Motor neuron (in vitro differentiated cells): Measurements from ENCODE around the gene TRIM38. TPM values are rescaled to one million over a fixed set of nuclear protein-coding genes. Genes with fewer than 3 reads are reported as not detected.

Source experiments
- ATAC-seq, 8 experiments: fragments of 200-7000 bp; cut with Tn5 transposase; replicated peaks in 6 of 8; 2 replicates each; pipeline ENCODE4 v1.8.0; 2021; ENCODE audit warnings: mild to moderate bottlenecking in 8 of 8, moderate library complexity in 8 of 8
- H3K27ac ChIP-seq, 2 donors: fragments of 250-450 bp; sonication (Bioruptor Pico); 2 replicates each; pipeline ENCODE4 v1.9.0; 2021; ENCODE audit warnings: antibody characterized with exemption in 2 of 2, mild to moderate bottlenecking in 2 of 2, moderate library complexity in 1 of 2
- H3K4me1 ChIP-seq, 2 donors: fragments of 250-450 bp; sonication (Bioruptor Pico); replicated peaks in 1 of 2; 2 replicates each; pipeline ENCODE4 v1.6.1; 2021; ENCODE audit warnings: antibody characterized with exemption in 2 of 2, mild to moderate bottlenecking in 2 of 2, moderate library complexity in 1 of 2
- H3K4me3 ChIP-seq, 5 donors: fragments of 250-450 bp; sonication (Bioruptor Pico); 2 replicates each; pipeline ENCODE4 v1.9.0; 2021; ENCODE audit warnings: antibody characterized with exemption in 5 of 5, mild to moderate bottlenecking in 5 of 5, moderate library complexity in 4 of 5
- WGBS, 10 experiments: fragments of 450-650 bp; shearing (Covaris generic); methylation state at CpG; one replicate each; pipeline ENCODE4 v1.0.0; 2022; 5-methylcytosine and 5-hydroxymethylcytosine counted together
- in situ Hi-C, 9 experiments: fragments of 400-800 bp; cut with MboI; loops; one replicate each; pipeline ENCODE4 v1.15.0; 2021; ENCODE audit warnings: low sequenced_read_pairs in 9 of 9, low pct_unique_long_range_greater_than_20kb in 2 of 9; ENCODE audit not compliant: unreplicated experiment in 9 of 9
- total RNA-seq, 8 experiments: library from RNA; unstranded; fragments of 300-600 nt; gene quantifications; 2 replicates each; pipeline versions ENCODE4 v1.2.3 to v1.2.4, GENCODE V29; 2022

Gene TRIM38
- total RNA-seq, 8 experiments from 2014 or later: 0.05 to 24.1 (median 1.5) TPM

GRCh38 chr6:25961619-25962148 lies 918 bp upstream of the TRIM38 start:
- in situ Hi-C loops: no loop called here
- WGBS, 10 experiments: 0 to 100% (median 80%) methylated on average over 1 to 3 of the region's 3 CpGs; no CpG with 5 or more reads in 1 of the 10 experiments
- H3K27ac ChIP-seq: no peak overlapping the region
- ATAC-seq: peak in 1 of 8 experiments; percentile 0
- H3K4me1 ChIP-seq: peaks cover 0 to 4% of the 10 kb centered on the region in 2 donors
- H3K4me3 ChIP-seq: no peak overlapping the region

- peak in 3 of 8 experiments; percentile 0 to 4 (median 0) for ATAC-seq
These were observed 973 bp downstream of the TRIM38 start for GRCh38 chr6:25963426-25964123.

GRCh38 chr6:25965058-25965457 lies 2.5 kb downstream of the TRIM38 start:
- no peak overlapping the region for H3K27ac ChIP-seq
- no peak overlapping the region for H3K4me3 ChIP-seq
- peaks cover 0 to 4% of the 10 kb centered on the region in 2 donors for H3K4me1 ChIP-seq
- WGBS, 10 experiments: 90 to 100% (median 93%) methylated on average over 1 to 4 of the region's 4 CpGs; no CpG with 5 or more reads in 6 of the 10 experiments
- no peak for ATAC-seq
- in situ Hi-C loops: no loop called here

More at GRCh38 chr6:25963426-25964123, 973 bp downstream of the TRIM38 start:
- in situ Hi-C loops: no loop called here
- Histone ChIP-seq H3K4me1 (peaks cover 0 to 4% of the 10 kb centered on the region in 2 donors), H3K27ac (no peak overlapping the region), H3K4me3 (no peak overlapping the region)
- 0 to 58% (median 34%) methylated on average over 1 to 5 of the region's 6 CpGs for WGBS, 10 experiments

GRCh38 chr6:25966711-25967110 lies 4.1 kb downstream of the TRIM38 start:
- H3K4me3 ChIP-seq: no peak overlapping the region
- 64 to 94% (median 88%) methylated on average over 2 to 9 of the region's 9 CpGs; no CpG with 5 or more reads in 4 of the 10 experiments for WGBS, 10 experiments
- in situ Hi-C loops: no loop called here
- ATAC-seq: no peak
- peaks cover 0 to 4% of the 10 kb centered on the region in 2 donors for H3K4me1 ChIP-seq
- H3K27ac ChIP-seq: no peak overlapping the region

- ATAC-seq: peak in 1 of 8 experiments; percentile 7
- in situ Hi-C loops: no loop called here
- Histone ChIP-seq H3K4me1 (no peaks in the 10 kb centered on the region), H3K4me3 (no peak overlapping the region), H3K27ac (no peak overlapping the region)
These were observed 6.2 kb downstream of the TRIM38 start for GRCh38 chr6:25968769-25969168.

- in situ Hi-C loops: no loop called here
- Histone ChIP-seq H3K4me1 (no peaks in the 10 kb centered on the region), H3K27ac (no peak overlapping the region), H3K4me3 (no peak overlapping the region)
- ATAC-seq: peak in 5 of 8 experiments; percentile 42 to 67 (median 61)
- 80 to 100% (median 100%) methylated on average over 1 of the region's 1 CpG for WGBS, 10 experiments
These were observed 8.7 kb downstream of the TRIM38 start for GRCh38 chr6:25971187-25971821.

GRCh38 chr6:25972128-25972527 lies 9.5 kb downstream of the TRIM38 start:
- no peak overlapping the region for H3K27ac ChIP-seq
- in situ Hi-C loops: no loop called here
- WGBS, 10 experiments: 80 to 100% (median 96%) methylated on average over 1 of the region's 1 CpG; no CpG with 5 or more reads in 6 of the 10 experiments
- no peaks in the 10 kb centered on the region for H3K4me1 ChIP-seq
- no peak overlapping the region for H3K4me3 ChIP-seq
- no peak for ATAC-seq

GRCh38 chr6:25972902-25973301 lies 10.3 kb downstream of the TRIM38 start:
- Histone ChIP-seq H3K27ac (no peak overlapping the region), H3K4me1 (no peaks in the 10 kb centered on the region), H3K4me3 (no peak overlapping the region)
- ATAC-seq: no peak
- in situ Hi-C loops: no loop called here
- 82 to 100% (median 97%) methylated on average over 1 to 4 of the region's 5 CpGs; no CpG with 5 or more reads in 2 of the 10 experiments for WGBS, 10 experiments

- in situ Hi-C loops: no loop called here
- Histone ChIP-seq H3K4me3 (no peak overlapping the region), H3K4me1 (no peaks in the 10 kb centered on the region), H3K27ac (no peak overlapping the region)
- ATAC-seq: peak in 1 of 8 experiments; percentile 14
- WGBS, 10 experiments: 80 to 100% (median 100%) methylated on average over 1 to 2 of the region's 2 CpGs; no CpG with 5 or more reads in 3 of the 10 experiments
These were observed 11.4 kb downstream of the TRIM38 start for GRCh38 chr6:25973923-25974555.

GRCh38 chr6:25975923-25976560 lies 13.4 kb downstream of the TRIM38 start:
- no peaks in the 10 kb centered on the region for H3K4me1 ChIP-seq
- ATAC-seq: no peak
- H3K4me3 ChIP-seq: no peak overlapping the region
- in situ Hi-C loops: no loop called here
- no peak overlapping the region for H3K27ac ChIP-seq
- WGBS, 10 experiments: 0 to 100% (median 94%) methylated on average over 1 to 4 of the region's 5 CpGs; no CpG with 5 or more reads in 1 of the 10 experiments

- Histone ChIP-seq H3K27ac (no peak overlapping the region), H3K4me1 (no peaks in the 10 kb centered on the region), H3K4me3 (no peak overlapping the region)
- in situ Hi-C loops: no loop called here
- ATAC-seq: no peak
- WGBS, 10 experiments: 81 to 100% (median 92%) methylated on average over 1 to 2 of the region's 2 CpGs; no CpG with 5 or more reads in 4 of the 10 experiments
These were observed 18.3 kb downstream of the TRIM38 start for GRCh38 chr6:25980935-25981334.

GRCh38 chr6:25981568-25982263 lies 19.1 kb downstream of the TRIM38 start:
- in situ Hi-C loops: no loop called here
- Histone ChIP-seq H3K4me3 (no peak overlapping the region), H3K27ac (no peak overlapping the region), H3K4me1 (no peaks in the 10 kb centered on the region)
- ATAC-seq: peak in 2 of 8 experiments; percentile 18 to 34
- 60 to 100% (median 100%) methylated on average over 1 to 4 of the region's 5 CpGs; no CpG with 5 or more reads in 1 of the 10 experiments for WGBS, 10 experiments
